Posterior vena cava (tissue), 2 donors: ENCODE results near the gene KRTAP5-6. TPM values are rescaled to one million over a fixed set of nuclear protein-coding genes. Genes with fewer than 3 reads are reported as not detected.
"Not testable (repeated sequence)": the region's sequence is repeated elsewhere in the genome, so short reads cannot be mapped to it uniquely, and the experiment has no call there.

Experiments used
- DNase-seq: peaks from one replicate; pipeline ENCODE4 v3.0.0-alpha.2; 2020; ENCODE audit warnings: low spot score
- intact Hi-C, 2 donors: fragments of 100-400 bp; cut with DNase I; formaldehyde crosslinking; loops; one replicate each; pipeline versions ENCODE4 v1.14.1 to v1.14.2; 2022 to 2023
- total RNA-seq, 2 donors: library from RNA; stranded (reverse); fragmentation: NEBNext Ultra II Directional; extraction: Animal tissue kit (Norgen Biotek cat#: 25700); gene quantifications; one replicate each; pipeline ENCODE4 v1.2.1, GENCODE V29; 2021
- donor health status: DM: yes; HTN: yes; CAD: no.
- donor health status: DM: yes; HTN: yes; CAD: no.

Gene KRTAP5-6
- total RNA-seq, 2 donors from 2014 or later: not detected

GRCh38 chr11:1659506-1659905, 37.5 kb upstream of the KRTAP5-6 start:
- peak; percentile 59 for DNase-seq
- intact Hi-C loops: no loop called here

DNA sequence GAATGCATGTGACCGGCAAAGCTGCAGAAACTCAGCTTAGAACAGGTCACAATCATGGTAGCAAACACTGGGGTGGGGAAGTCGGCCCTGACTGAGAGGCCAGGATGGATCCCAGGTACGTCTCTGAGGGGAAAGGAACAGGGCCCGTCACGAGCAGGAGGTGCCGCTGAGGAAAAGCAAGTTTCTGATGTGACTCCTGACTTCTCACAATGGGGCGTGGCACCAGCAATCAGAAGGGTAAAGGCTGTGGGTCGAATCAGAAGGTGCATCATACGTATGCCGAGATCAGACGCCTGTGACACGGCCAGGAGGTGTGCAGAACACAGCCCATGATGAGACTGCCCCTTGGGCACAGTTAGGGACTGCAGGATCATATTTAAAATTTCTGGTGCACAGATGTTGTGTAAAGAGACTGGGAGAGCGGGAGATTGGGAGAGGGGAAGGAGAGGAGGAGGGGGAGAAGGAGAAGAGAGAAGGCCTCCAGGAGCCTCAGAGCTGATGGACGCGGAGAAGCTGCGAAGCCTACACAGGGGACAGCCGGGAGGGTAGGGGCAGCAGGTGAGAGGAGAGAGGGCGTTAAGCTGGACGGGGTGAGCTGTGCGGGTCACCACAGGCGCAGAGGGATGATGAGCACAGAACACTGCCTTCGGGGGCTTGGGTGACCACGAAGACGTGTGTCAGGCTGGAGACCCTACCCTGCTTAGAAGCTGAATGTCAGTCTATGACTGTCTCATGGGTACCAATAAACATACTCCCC, 36.7 kb upstream of the KRTAP5-6 start:
- peak; percentile 44 for DNase-seq
- intact Hi-C loops: no loop called here

DNA sequence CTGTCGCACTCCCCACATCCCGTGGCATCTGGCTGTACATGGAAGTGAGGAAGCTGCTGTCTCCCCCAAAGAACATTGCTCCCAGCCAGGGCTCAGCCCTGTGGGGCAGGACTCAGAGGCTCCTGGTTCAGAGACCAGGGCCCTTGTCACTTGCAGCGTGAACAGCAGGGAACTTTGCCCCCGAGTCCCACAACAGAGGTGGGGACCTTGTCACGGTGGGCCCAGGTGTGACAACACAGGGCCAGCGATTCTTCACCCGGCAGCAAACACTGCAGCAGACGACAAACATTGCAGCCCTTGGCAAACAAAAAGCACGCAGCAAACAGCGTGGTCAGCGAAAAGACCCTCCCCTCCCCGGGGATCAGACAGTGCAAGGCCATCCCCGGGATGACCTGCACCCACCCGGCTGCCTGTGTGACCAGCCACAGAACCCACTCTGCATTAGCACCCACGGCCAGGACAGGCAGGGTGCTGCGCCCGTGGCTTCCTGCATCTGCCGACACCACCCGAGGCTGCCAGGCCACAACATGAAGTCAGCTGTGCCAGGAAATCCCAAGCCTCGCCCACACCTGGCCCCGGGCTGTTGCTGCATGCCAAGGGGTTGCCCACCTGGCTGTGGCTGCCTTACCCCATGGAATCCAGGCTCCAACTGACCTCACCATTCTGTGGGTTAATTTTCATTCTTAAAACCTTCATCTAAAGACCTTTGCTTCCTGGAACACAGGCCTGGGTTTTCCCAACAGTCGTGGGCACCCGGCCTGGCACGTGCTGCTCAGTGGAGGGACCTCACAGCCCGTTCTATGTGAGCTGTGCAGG, 35.3 kb upstream of the KRTAP5-6 start:
- intact Hi-C loops: not testable (repeated sequence)

DNA sequence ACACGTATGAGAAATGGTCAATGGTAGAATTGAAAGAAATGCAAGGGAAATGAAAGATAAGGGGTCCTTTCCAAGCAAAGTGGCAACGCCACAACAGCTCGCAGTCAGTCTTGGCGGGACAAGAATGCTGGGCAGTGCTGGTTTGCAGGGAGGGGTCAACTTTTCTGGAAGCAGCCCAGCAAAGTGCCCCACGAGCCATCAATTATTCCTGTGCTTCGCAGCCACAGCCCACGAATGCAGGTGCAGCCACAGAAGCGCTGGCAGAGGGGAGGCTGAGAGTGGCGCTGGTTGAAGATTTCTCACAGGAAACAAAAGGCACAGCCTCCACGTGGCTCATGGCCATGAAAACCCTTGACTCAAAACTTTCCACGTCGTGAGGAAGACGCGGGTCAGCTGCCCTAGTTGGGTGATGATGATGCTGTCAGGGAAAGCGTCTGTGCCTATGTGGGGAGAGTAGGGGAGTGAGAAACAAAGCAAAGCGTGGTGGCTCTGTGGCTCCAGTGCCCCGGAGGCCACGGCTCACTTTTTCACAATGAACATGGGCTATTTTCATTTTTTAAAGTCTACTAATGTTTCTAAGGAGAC, 34.2 kb upstream of the KRTAP5-6 start:
- peak; percentile 47 for DNase-seq
- intact Hi-C loops: not testable (repeated sequence)

More for the DNA sequence above, 35.3 kb upstream of the KRTAP5-6 start:
- DNase-seq: peak; percentile 61

DNA sequence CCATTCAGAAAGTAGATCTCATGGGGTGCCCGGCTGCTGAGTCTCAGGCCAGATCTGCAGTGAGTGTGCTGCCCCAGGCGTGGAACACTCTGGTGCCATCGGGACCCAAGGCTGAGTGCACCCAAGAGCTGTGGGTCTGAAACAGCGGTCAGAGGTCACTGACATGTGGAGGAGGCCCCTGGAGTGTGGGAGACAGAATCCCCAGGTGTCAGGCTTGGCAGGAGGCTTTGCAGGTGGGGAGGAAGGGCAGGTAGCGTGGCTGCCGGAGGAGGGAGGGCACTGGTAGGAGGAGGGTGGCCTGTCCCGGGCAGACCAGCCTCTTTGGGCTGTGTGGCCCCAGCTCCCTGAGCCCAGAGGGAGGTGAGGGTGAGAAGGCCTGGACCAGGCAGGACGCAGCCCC, 31.7 kb upstream of the KRTAP5-6 start:
- intact Hi-C loops: no loop called here
- DNase-seq: peak; percentile 37

GRCh38 chr11:1667121-1667850, 29.7 kb upstream of the KRTAP5-6 start:
- peak; percentile 63 for DNase-seq

DNA sequence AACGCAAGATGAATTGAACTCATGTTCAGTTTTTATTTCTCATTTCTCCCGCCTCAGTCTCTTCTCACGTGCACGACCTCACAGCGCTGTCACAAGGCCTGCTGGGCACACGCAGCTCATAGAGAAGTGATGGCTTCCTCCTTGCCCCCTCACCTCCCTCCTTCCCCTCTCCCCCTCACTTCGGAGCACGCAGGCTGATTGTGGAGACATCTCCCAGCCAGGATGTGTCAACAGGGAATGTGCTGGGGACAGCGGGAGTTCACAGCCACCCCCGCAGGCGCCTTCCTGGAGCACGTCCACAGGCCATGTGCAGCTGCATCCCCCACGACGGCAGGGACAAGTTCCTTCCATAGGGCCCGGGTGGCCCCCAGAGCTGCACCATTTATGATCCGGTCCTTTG, 29.1 kb upstream of the KRTAP5-6 start:
- DNase-seq: peak; percentile 44
- intact Hi-C loops: no loop called here

More at GRCh38 chr11:1667121-1667850, 29.7 kb upstream of the KRTAP5-6 start:
- intact Hi-C loops: no loop called here

- intact Hi-C loops: no loop called here
- peak; percentile 57 for DNase-seq
These were observed 28.0 kb upstream of the KRTAP5-6 start for GRCh38 chr11:1668911-1669473.

DNA sequence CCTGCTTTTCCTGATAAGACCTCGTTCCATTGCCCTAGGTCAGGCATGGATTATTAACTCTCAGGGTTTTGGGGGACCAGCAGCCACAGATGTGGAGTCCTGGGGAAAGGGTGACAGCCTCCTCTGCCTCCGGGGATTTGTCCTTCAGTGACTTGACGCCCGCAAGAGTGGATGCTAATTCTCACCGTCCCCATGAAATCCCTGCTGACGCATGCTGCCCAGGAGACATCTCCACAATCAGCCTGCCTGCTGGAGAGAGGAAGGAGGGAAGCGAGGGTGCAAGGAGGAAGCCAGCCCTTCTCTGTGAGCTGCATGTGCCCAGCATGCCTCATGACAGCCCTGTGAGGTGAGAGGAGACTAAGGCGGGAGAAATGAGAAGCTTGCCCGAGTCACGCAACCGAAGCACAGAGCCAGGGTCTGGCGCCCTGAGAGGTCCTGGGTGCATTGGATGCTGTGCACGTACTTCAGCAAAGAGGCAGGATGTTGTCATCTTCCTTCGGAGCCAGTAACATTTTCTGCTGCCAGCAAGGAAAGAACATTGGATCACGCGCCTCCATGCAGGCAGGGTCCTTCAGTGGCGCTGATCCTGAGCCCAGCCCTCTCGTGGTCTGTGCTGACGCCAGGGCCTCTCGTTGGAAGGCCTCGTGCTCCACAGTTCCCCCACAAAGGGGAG, 27.3 kb upstream of the KRTAP5-6 start:
- DNase-seq: peak; percentile 74
- intact Hi-C loops: no loop called here

- not testable (repeated sequence) for DNase-seq
These were observed 26.5 kb upstream of the KRTAP5-6 start for GRCh38 chr11:1670457-1670856.

GRCh38 chr11:1670905-1671371, 26.1 kb upstream of the KRTAP5-6 start:
- intact Hi-C loops: no loop called here
- peak; percentile 45 for DNase-seq

More at GRCh38 chr11:1670457-1670856, 26.5 kb upstream of the KRTAP5-6 start:
- intact Hi-C loops: not testable (repeated sequence)

- intact Hi-C loops: no loop called here
- DNase-seq: no peak
These were observed 25.3 kb upstream of the KRTAP5-6 start for GRCh38 chr11:1671658-1672057.

GRCh38 chr11:1672613-1673350, 24.2 kb upstream of the KRTAP5-6 start:
- peak; percentile 18 for DNase-seq
- intact Hi-C loops: no loop called here

DNA sequence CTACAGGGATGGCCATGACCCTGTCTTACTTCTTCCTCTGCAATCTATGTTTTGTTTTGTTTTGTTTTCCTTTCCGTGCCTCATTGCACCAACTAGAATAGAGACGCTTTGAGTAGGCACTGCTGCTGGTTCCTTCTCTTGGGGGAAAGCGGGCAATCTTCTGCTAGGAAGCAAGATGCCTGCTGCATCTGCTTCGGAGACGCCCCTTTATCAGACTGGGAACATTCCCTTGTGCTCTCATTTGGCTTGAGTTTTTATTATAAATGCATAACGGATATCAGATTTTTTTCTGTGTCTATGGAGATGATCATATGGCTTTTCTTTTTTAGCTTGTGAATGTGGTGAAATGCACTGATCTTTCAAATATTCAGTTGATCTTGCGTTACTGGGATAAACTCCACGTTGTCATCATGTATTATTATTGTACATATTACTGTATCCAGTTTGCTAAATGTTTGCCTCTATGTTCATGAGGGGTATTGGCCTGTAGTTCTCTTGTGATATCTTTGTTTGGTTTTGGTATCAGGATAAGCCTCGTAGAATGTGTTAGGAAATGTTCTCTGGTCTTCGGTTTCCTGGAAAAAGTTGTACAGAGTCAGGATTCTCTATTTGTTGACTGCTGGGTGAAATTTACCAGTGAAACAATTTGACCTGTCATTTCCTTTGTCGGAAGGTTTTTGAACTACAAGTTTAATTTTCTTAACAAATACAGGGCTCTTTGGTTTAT, 23.4 kb upstream of the KRTAP5-6 start:
- intact Hi-C loops: no loop called here
- DNase-seq: no peak

GRCh38 chr11:1674173-1675131, 22.5 kb upstream of the KRTAP5-6 start:
- intact Hi-C loops: no loop called here
- peak; percentile 75 for DNase-seq
